Embryonic facial prominence (tissue), 1 donor: ENCODE data around the gene SPTLC2.
"Not testable (repeated sequence)": the region's sequence is repeated elsewhere in the genome, so short reads cannot be mapped to it uniquely, and the experiment has no call there.

ENCODE experiments used
- DNase-seq: peaks from one replicate; pipeline ENCODE4 v3.0.0-alpha.2; 2016; ENCODE audit errors: extremely low spot score

SPTLC2 gene, protein sequence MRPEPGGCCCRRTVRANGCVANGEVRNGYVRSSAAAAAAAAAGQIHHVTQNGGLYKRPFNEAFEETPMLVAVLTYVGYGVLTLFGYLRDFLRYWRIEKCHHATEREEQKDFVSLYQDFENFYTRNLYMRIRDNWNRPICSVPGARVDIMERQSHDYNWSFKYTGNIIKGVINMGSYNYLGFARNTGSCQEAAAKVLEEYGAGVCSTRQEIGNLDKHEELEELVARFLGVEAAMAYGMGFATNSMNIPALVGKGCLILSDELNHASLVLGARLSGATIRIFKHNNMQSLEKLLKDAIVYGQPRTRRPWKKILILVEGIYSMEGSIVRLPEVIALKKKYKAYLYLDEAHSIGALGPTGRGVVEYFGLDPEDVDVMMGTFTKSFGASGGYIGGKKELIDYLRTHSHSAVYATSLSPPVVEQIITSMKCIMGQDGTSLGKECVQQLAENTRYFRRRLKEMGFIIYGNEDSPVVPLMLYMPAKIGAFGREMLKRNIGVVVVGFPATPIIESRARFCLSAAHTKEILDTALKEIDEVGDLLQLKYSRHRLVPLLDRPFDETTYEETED

DNA sequence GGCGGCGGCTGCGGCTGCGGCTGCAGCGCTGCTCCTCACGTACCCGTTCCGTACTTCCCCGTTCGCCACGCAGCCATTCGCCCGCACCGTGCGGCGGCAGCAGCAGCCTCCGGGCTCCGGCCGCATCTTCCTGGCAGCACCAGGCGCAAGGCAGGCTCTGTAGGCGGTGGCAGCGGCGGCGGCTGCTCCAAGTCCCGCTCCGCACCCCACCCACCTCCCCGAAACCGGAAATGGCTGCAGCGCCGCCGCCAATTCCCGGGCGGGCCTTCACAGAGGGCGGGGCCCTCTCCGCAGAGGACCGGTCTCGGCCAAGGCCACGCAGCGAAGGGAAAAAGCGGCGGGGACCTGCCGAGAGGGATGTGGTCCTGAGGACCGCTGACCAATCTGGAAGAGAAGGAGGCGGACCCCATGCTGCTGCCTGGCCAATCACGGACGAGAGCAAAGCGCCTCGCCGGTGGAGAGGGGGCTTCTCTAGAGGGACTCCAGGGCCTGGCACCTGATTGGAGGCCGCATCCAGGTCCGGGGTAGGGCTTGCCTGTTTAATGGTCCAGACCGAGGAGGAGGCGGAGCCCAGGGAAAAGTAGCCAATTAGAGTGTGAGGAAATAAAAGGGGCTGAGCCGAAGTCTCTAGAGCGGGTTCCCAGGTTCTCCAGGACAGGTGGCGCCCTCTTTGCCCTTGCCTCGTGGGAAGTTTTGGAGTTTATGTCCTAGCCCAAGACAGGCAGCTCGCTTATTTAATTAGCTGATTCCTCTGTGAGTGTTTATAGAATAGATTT is at the start of gene SPTLC2:
Gene SPTLC2, minus strand, starts transcription at position 184 of the 776 bp plus-strand sequence. Its CDS starts 58 bp downstream, at position 126.
- DNase-seq = peak; percentile 96

DNA sequence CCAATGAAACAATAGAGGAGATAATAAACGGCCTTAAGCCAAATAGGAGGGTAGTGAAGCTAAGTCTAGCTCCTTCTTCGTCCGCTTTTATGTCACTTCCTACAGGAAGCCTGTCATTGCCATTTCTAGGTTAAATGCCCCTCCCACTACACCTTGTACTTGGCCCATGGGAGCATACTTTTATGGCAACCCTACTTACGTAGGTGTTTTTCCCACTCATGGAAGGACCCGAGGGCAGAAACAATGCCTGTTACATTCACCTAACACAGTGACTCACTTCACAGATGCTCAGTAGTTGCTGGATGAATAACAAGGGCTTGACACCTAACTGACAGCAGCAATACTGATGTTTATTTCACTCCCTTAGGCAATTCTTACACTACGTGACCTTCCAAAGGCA is 46.9 kb upstream of the SPTLC2 start:
- DNase-seq = no peak

DNA sequence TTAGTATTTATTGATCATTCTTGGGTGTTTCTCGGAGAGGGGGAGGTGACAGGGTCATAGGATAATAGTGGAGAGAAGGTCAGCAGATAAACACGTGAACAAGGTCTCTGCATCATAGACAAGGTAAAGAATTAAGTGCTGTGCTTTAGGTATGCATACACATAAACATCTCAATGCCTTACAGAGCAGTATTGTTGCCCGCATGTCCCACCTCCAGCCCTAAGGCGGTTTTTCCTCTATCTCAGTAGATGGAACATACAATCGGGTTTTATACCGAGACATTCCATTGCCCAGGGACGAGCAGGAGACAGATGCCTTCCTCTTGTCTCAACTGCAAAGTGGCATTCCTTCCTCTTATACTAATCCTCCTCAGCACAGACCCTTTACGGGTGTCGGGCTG is 45.1 kb upstream of the SPTLC2 start:
- not testable (repeated sequence) for DNase-seq

DNA sequence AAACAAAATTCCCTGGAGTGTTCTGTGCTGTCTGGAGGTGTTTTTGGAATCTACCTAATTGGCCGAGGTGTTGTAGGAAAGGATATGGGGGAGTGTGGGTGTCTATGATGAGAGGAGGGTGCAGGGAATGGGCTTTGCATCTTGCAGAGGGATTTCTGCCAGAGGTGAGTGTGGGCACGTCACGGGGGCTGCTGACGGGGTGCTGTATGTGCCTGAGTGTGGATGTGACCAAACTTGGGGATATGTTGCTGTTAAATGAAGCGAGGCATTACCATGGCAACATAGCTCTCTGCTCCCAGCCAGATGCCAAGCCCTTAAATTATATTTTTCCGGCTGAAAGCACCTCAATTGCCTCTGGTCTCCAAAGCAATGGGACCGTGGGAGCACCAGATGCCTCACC is 44.3 kb upstream of the SPTLC2 start:
- DNase-seq = no peak

DNA sequence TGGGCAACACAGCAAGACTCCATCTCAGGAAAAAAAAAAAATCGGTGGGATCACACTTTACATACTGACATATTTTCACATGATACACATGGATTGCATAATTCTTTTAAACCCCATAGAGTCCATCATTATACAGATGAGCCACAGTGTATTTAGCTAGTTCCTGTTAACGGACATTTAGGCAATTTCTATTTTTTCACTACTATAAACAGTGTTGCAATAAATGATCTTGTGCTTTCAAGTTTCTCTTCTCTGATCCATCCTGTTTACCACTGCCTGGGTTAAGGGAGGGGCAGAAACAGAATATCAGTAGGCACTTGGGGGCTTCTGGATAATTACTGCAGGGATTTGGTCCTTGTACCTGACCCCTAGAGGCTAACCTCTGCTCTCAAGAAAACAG is 43.4 kb upstream of the SPTLC2 start:
- DNase-seq = no peak

DNA sequence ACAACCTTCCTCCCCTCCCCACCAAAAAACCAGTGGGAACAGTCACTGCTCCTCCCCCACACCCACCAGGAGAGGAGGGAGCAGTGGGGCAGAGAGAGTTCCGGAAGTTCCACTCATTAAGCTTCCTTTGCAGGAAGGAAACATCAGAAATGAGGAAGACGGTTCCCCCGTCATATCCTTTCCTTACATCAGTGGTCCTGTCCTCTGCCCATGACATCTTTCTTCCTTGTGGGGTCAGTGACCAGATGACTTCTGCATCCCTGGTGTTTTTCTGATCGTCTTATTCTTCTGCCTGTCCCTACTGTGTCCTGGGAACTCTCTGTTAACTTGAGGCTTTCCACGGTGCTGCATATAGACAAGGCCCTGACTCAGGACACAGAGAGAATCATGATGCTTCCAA is 40.8 kb upstream of the SPTLC2 start:
- DNase-seq = no peak

DNA sequence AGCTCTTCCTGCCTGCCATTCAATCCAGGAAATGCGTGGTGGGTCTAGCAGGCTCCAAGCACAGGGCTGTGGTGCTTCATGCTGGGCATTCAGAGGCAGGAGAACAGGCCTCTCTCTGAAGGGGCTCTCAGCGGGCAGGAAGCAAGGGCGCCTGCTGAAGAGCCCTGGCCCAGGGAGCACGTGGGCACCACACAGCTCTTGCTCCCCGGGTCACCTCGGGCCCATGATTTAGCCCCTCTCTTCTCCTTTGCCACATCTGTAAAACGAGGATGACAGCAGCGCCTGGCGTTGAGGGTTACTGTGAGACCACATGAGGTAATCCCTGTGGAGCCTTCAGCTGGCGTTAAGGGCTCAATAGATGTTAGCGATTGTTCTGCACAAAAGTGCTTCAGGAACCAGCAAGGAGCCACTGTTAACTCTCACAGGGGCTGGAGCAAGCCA is 37.6 kb upstream of the SPTLC2 start:
- no peak for DNase-seq

DNA sequence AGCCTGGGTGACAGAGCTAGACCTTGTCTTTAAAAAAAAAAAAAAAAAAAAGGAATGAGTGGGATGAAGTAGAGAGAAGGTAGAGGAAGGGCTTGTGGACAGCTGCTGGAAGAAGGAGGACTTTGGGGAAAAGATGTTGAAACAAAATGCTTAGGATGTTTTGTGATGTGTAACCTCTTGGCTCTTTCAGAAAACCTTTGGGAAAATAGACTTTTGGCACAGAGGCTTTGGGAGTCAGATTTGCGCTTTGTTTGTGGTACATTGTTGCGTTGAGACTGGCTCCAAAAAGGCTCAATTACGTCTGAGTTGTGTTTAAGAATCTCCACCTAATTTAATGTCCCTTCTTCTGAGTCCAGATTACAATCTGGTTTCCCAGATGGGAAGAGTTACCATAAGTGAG is 32.9 kb upstream of the SPTLC2 start:
- DNase-seq = no peak

DNA sequence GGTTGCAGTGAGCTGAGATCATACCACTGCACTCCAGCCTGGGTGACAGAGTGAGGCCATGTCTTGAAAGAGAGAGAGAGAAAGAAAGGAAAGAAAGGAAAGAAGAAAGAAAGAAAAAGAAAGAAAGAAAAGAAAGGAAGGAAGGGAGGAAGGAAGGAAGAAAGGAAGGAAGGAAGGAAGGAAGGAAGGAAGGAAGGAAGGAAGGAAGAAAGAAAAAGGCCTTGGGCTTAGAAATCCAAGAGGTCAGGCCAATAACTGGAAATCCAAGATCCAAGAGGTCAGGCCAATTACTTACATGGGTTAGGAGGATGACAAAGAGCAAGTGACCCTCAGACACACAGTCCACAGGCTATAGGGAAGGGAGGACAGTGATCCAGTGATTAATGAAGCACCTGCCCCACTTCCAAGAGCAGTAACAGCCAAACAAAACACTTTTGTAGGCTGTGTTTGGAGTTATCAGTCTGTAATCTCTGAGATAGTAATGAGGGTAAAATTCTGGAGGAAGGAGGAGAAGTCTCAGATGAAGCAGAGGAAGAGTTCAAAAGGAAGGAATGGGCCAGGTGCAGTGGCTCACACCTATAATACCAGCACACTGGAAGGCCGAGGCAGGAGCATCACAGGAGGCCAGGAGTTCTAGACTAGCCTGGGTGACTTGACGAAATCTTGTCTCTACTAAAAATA is 32.2 kb upstream of the SPTLC2 start:
- DNase-seq = no peak

DNA sequence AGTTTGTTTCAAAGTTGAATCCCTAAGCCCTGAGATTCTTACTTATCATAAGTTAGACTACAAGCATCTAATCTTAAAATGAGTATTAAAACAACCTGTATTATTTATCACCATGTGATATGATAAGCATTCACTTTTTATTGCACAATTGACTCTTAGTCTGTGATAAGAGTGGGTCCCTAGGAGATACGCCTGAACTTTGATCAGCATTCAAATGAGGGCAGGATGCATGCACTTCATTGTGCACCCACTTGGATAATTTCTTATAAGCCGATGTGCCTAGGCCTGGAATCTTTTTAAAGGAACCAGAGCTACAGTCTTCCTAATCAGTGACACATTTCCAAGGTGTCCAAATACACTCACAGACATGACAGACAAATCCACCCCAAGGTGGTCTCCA is 31.4 kb upstream of the SPTLC2 start:
- DNase-seq = no peak

DNA sequence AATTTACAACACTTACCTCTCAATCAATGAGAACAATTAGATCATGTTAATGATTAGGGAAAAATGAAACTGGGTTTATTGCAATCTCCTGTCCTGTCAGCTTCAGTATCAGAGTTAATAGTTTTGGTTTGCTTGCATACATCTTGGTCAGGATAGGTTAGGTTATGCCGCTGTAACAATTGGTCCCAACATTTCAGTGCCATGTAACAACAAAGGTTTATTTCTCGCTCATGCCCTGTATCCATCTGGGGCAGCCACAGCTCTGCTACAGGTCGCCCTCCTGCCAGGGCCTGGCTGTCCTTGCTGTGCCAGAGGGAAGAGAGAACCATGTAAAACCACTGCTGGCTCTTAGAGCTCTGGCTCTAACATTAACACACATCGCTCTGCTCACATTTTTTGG is 30.5 kb upstream of the SPTLC2 start:
- DNase-seq = no peak

DNA sequence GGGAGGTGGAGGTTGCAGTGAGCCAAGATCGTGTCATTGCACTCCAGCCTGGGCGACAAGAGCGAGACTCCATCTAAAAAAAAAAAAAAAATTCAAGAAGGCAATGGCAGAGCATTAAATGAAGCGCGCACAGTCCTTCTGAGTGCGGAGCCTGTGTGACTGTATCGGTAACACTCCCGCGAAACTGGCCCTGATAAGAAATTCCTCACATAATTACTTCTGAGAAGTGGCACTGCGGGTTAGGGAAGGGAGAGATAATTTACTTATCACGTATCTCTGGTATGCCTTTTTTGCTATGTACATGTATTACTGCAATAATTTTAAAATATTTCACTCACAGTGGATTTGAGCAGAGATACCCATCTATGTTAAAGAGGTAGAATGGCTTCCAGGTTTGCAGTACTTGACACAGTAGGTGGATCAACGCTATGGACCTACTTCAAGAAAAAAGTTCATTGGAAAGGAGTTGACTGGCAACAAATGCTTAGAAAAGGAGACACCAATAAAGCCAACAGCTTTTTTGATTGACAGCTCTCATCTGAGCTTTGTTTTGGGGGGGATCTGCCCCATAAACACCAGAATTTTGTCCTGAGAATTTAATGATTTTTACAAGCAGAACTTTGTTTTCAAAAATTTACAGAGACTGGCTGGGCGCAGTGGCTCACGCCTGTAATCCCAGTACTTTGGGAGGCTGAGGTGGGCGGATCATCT is 29.2 kb upstream of the SPTLC2 start:
- DNase-seq = no peak

DNA sequence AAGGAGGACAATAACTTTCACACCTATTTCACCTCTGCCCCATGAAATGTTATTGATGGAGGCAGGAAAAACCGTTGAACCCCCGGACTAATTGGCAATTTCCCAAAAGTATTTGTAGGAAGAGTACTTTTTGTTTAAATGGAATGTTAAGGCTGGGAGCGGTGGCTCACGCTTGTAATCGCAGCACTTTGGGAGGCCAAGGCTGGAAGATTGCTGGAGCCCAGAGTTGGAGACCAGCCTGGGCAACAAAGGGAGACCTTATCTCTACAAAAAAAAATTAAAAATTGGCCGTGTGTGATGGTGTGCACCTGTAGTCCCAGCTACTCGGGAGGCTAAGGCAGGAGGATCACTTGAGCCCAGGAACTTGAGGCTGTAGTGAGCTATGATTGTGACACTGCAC is 26.0 kb upstream of the SPTLC2 start:
- DNase-seq = no peak

DNA sequence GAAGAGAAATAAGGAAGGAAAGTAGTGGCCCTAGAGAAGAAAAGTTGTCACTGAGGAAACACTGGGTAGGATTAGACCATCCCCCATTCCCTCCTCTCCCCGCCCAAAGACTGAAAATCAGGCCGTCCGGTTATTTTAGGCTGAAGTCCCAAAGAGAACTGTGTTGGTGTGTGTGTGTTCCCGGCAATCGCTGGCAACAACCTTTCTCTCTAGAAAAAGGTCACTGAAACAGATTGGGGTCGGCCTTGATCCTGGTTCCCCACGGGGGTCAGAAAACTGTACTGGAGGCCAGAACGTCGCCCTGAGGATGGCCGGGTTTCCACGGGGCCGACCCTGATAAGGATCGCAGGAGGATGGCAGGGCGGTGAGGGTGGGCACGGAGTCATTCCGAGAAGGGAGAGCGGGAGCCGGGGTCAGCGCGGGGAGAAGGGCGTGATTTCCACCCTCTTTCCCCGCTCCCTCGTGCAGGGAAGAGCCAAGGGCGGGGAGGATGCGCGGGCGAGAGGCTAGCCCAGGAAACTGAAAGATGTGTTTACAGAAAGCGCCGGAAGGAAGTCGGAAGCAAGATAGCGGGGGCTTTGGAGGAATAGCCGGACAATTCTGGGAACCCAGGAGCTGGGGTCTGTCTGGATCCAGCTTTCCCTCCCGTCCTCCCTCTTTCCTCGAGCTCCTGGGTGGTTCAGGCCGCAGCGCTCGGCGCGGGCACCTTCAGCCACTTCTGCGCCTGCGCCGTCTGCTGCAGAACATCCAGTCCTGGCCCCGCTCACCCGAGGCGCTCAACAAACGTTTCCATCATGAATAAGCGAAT is 25.3 kb upstream of the SPTLC2 start:
- no peak for DNase-seq

DNA sequence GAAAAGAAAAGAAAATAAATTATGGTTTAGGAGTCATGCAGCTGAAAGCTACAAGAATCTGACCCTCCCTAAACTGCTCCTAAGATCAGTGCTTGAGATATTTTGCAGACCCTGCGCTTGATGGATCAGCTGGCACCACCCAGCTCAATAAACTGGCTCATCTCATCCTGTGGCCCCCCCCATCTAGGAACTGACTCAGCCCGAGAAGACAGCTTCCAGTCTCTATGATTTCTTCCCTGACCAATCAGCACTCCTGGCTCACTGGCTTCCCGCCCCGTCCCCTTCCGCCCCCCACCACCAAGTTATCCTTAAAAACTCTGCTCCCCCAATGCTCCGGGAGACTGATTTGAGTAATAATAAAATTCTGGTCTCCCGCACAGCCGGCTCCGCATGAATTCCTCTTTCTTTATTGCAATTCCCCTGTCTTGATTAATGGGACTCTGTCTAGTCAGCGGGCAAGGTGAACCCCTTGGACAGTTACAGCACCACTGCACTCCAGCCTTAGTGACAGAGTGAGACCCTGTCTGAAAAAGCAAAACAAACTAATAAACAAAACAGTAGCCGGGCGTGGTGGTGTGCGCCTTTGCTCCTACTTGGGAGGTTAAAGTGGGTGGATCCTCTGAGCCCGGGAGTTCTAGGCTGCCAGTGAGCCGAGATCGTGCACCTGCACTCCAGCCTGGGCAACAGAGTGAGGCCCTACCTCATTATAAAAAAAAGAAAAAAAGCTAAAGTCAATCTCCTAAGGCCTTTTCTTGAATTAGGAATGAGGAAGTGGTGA is 24.5 kb upstream of the SPTLC2 start:
- no peak for DNase-seq

DNA sequence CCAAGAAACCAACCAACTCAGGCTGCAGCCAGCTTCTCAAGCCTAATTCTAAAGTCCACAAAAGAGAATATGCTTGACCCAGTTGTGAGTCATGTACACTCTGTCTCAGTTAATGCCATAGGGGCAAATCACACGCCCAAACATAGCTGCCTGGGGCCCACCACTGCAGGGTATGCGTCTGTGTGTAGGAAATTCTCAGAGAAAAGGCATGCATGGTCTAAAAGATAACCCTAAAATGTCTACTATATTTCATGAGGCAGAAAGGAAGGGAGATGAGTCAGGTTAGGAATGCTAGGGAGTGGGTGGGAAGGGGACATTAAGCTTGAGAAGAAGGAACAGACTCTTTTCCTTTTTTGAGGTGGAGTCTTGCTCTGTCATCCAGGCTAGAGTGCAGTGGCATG is 22.3 kb upstream of the SPTLC2 start:
- DNase-seq = no peak

DNA sequence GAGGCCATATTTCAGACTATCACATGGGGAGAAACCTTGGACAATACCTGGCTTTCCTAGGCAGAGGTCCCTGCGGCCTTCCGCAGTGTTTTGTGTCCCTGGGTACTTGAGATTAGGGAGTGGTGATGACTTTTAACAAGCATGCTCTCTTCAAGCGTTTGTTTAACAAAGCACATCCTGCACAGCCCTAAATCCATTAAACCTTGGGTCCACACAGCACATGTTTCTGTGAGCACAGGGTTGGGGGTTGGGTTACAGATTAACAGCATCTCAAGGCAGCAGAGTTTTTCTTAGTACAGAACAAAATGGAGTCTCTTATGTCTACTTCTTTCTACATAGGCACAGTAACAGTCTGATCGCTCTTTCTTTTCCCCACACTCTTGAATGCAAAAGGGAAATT is 19.4 kb upstream of the SPTLC2 start:
- not testable (repeated sequence) for DNase-seq

DNA sequence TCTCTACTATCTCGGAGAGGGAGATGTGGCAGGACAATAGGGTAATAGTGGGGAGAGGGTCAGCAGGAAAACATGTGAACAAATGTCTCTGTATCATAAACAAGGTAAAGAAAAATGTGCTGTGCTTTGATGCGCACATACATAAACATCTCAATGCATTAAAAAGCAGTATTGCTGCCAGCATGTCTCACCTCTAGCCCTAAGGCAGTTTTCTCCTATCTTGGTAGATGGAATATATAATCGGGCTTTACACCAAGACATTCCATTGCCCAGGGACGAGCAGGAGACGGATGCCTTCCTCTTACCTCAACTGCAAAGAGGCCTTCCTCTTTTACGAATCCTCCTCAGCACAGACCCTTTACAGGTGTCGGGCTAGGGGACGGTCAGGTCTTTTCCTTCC is 19.0 kb upstream of the SPTLC2 start:
- not testable (repeated sequence) for DNase-seq

DNA sequence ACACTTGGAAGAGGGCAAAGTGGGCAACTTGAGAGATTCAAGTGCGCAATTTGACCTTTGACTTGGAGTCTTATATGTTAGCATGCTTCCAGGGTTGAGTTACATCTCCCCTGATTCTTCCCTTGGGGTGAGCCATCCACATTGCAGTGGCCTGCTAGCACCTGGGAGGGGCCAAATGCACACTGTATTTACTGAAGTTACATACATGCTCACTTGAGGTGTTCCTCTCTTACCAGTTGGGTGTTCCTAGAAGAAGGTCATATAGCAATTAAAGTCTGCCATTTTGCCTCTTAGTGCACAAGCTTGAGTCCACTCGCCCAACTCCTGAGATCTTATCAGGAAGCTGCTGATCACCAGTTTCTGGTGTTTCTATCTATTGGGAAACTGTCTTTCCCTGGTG is 13.7 kb upstream of the SPTLC2 start:
- DNase-seq = no peak

DNA sequence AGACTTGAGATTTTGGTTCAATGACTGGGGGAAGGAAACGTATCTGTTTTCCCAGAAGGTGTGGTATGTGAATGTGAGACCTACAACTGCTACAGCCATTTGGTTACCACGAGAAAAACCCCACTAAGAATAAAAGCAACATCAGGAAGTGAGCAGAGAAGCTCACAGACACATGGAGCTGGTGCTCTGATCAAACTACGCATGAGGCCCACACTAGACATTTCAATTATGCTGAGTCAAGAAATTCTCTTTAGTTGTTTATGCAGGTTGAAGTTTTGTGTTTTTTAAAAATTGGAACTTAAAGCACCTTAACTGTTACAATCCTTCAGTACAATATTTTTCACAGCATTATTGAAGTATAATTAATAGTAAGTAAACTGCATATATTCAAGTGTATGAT is 8.9 kb upstream of the SPTLC2 start:
- no peak for DNase-seq
